Measurements from ENCODE around the gene P4HA2.

DNA sequence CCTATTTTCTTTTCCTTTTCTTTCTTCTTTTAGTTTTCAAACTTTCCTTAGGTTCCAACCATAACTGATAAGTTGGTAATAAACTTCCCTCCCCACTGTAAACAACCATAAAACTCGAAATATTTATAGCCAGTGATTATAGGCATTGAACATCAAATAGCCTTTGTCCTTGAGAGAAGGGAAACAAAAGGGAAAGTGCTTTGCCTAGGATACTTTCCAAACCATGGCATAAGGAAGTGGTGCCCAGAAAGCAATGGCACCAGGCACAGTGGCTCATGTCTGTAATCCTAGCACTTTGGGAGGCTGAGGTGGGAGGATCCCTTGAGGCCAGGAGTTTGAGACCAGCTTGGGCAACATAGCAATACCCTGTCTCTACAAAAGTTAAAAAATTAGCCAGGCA lies 17.9 kb upstream of the P4HA2 start:
- TF ChIP-seq, protein P1, sequence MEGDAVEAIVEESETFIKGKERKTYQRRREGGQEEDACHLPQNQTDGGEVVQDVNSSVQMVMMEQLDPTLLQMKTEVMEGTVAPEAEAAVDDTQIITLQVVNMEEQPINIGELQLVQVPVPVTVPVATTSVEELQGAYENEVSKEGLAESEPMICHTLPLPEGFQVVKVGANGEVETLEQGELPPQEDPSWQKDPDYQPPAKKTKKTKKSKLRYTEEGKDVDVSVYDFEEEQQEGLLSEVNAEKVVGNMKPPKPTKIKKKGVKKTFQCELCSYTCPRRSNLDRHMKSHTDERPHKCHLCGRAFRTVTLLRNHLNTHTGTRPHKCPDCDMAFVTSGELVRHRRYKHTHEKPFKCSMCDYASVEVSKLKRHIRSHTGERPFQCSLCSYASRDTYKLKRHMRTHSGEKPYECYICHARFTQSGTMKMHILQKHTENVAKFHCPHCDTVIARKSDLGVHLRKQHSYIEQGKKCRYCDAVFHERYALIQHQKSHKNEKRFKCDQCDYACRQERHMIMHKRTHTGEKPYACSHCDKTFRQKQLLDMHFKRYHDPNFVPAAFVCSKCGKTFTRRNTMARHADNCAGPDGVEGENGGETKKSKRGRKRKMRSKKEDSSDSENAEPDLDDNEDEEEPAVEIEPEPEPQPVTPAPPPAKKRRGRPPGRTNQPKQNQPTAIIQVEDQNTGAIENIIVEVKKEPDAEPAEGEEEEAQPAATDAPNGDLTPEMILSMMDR (IDR thresholded peaks at IDR 0.05), result no peak
- TF ChIP-seq POLR2AphosphoS5 (IDR thresholded peaks at IDR 0.05), result no peak
